SU-DHL-6 (cell line): Measurements from ENCODE around the gene CTBP1.

Source experiments
- H2AFZ ChIP-seq: fragments of 200-600 bp; sonication (generic); 2 replicates; pipeline ENCODE4 v1.6.1; 2014; ENCODE audit warnings: low read depth, mild to moderate bottlenecking, moderate library complexity, mixed read lengths, antibody characterized with exemption, low read length; ENCODE audit not compliant: severe bottlenecking
- H3F3A ChIP-seq: fragments of 200-600 bp; shearing (Covaris generic); 2 replicates; pipeline ENCODE4 v1.6.0; 2016; ENCODE audit warnings: antibody characterized with exemption, mild to moderate bottlenecking; ENCODE audit not compliant: insufficient read depth
- H3K27ac ChIP-seq: fragments of 200-600 bp; sonication (generic); 2 replicates; pipeline ENCODE4 v1.5.1; 2016; ENCODE audit warnings: low read depth, mild to moderate bottlenecking, low read length, moderate library complexity, mixed read lengths
- H3K27me3 ChIP-seq: fragments of 200-600 bp; sonication (generic), shearing (Covaris generic); 2 replicates; pipeline ENCODE4 v1.6.0; 2014; ENCODE audit warnings: mild to moderate bottlenecking, low read length
- H3K36me3 ChIP-seq: fragments of 200-600 bp; sonication (generic); 2 replicates; pipeline ENCODE4 v1.6.1; 2014; ENCODE audit warnings: mild to moderate bottlenecking, low read length, mixed read lengths
- H3K4me2 ChIP-seq: fragments of 300-600, 200-600 bp; shearing (Covaris generic), sonication (generic); 2 replicates; pipeline ENCODE4 v1.6.0; 2014; ENCODE audit warnings: low read length, low read depth, mild to moderate bottlenecking; ENCODE audit not compliant: poor library complexity, severe bottlenecking
- H3K4me3 ChIP-seq: fragments of 200-600 bp; sonication (generic); 2 replicates; pipeline ENCODE4 v1.5.1; 2014; ENCODE audit warnings: antibody characterized with exemption, low read length, mild to moderate bottlenecking, mixed read lengths; ENCODE audit not compliant: insufficient read depth, poor library complexity, severe bottlenecking
- H3K79me2 ChIP-seq: fragments of 200-600 bp; sonication (generic); 2 replicates; pipeline ENCODE4 v1.6.1; 2014; ENCODE audit warnings: mild to moderate bottlenecking, low read length, moderate library complexity; ENCODE audit not compliant: insufficient read depth
- H3K9ac ChIP-seq: fragments of 200-600 bp; sonication (generic); 2 replicates; pipeline ENCODE4 v1.7.0; 2014; ENCODE audit warnings: mild to moderate bottlenecking, low read length
- H3K9me2 ChIP-seq: fragments of 200-600 bp; sonication (generic); replicated peaks from 2 replicates; pipeline ENCODE4 v1.6.1; 2014; ENCODE audit warnings: low read length; ENCODE audit not compliant: insufficient read depth
- H3K9me3 ChIP-seq: fragments of 200-600 bp; sonication (generic); 2 replicates; pipeline ENCODE4 v1.6.1; 2014; ENCODE audit warnings: low read length, mixed read lengths; ENCODE audit not compliant: insufficient read depth
- H4K20me1 ChIP-seq: fragments of 200-600 bp; sonication (generic); 2 replicates; pipeline ENCODE4 v1.6.1; 2014; ENCODE audit warnings: low read depth, mild to moderate bottlenecking, antibody characterized with exemption, low read length, moderate library complexity, mixed read lengths
- CTCF ChIP-seq: fragments of 200-600 bp; sonication (generic); IDR thresholded peaks from one replicate; pipeline ENCODE4 v1.5.1; 2017; ENCODE audit warnings: antibody characterized with exemption, mild to moderate bottlenecking, low read length, moderate library complexity; ENCODE audit not compliant: insufficient read depth, poor library complexity, severe bottlenecking
- EZH2phosphoT487 ChIP-seq: fragments of 200-600 bp; sonication (generic), shearing (Covaris generic); conservative IDR thresholded peaks from 2 replicates; pipeline ENCODE4 v1.6.1; 2018; ENCODE audit warnings: mild to moderate bottlenecking, antibody characterized with exemption, low read length, moderate library complexity, mixed read lengths

Gene CTBP1

GRCh38 chr4:1231637-1232360, 17.1 kb downstream of the CTBP1 start:
- H3F3A ChIP-seq, result no peaks in the 10 kb centered on the region
- H3K9me2 ChIP-seq, result no peaks in the 10 kb centered on the region
- H3K27me3 ChIP-seq, result no peaks in the 10 kb centered on the region
- H3K36me3 ChIP-seq, result peaks cover 3% of the 10 kb centered on the region; the same call in 1 of the 2 replicates
- H3K4me3 ChIP-seq, result no peak overlapping the region
- no peak overlapping the region for H3K4me2 ChIP-seq
- H4K20me1 ChIP-seq, result no peaks in the 10 kb centered on the region; the same call in 1 of the 2 replicates
- TF ChIP-seq EZH2phosphoT487 (no peak), CTCF (no peak)
- no peak overlapping the region for H3K27ac ChIP-seq
- no peak overlapping the region for H3K9ac ChIP-seq
- H3K79me2 ChIP-seq, result peaks cover 10% of the 10 kb centered on the region; the same call in 1 of the 2 replicates
- H2AFZ ChIP-seq, result no peak overlapping the region
- H3K9me3 ChIP-seq, result no peaks in the 10 kb centered on the region

DNA sequence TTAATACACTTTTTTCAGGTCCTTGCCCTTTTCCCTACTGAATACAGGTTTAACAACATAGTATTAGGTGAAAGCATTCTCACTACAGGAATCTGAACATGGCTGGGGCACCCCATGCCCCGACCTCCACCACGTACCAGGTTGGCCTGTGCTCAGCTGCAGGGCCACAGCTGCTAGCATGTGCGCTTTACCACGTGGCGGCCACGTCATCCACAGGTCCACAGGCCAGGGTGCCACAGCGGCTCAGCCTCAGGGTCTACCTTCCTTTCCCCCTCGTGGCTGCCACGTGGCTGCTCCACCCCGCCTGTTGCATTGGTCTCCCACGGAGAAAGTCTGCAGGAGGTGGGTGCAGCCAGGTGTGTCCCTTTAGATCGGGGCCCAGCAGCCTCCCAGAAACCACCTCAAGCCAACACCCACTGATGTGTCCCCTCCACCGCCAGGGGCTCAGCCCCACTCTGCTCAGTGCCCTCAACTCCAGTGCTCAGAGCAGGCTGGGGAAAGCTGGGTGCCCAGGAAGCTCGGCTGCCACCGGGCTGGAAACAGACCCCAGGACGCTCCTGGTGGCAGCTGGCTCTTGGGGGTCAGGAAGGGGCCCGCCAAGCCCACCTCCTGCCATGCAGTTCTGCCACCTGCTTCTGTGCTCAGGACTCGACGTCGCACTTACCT, 17.8 kb downstream of the CTBP1 start:
- Histone ChIP-seq H3K36me3 (peaks cover 3% of the 10 kb centered on the region; the same call in 1 of the 2 replicates), H3F3A (no peaks in the 10 kb centered on the region), H3K4me2 (no peak overlapping the region), H2AFZ (no peak overlapping the region), H4K20me1 (no peaks in the 10 kb centered on the region; the same call in 1 of the 2 replicates), H3K9me2 (no peaks in the 10 kb centered on the region), H3K27me3 (no peaks in the 10 kb centered on the region), H3K4me3 (no peak overlapping the region), H3K27ac (no peak overlapping the region), H3K9me3 (no peaks in the 10 kb centered on the region), H3K9ac (no peak overlapping the region), H3K79me2 (peaks cover 9% of the 10 kb centered on the region; the same call in 1 of the 2 replicates)
- TF ChIP-seq CTCF (no peak), EZH2phosphoT487 (no peak)

GRCh38 chr4:1230316-1230715, 18.6 kb downstream of the CTBP1 start:
- H3K27ac ChIP-seq, result no peak overlapping the region
- no peak overlapping the region for H2AFZ ChIP-seq
- no peaks in the 10 kb centered on the region for H3F3A ChIP-seq
- no peak for TF ChIP-seq EZH2phosphoT487
- TF ChIP-seq CTCF, result no peak
- no peaks in the 10 kb centered on the region for H3K9me2 ChIP-seq
- no peaks in the 10 kb centered on the region; the same call in 1 of the 2 replicates for H4K20me1 ChIP-seq
- no peak overlapping the region for H3K4me3 ChIP-seq
- H3K9ac ChIP-seq, result no peak overlapping the region
- H3K27me3 ChIP-seq, result no peaks in the 10 kb centered on the region
- 0 out of 2 replicates have a peak, but pooled peaks cover 1% of the 10 kb centered on the region for H3K79me2 ChIP-seq
- H3K9me3 ChIP-seq, result no peaks in the 10 kb centered on the region
- H3K36me3 ChIP-seq, result peaks cover 1% of the 10 kb centered on the region; the same call in 1 of the 2 replicates
- no peak overlapping the region for H3K4me2 ChIP-seq
